Hematopoietic multipotent progenitor cell treated with erythropoietin and hydrocortisone succinate and interleukin-3 and kit ligand, for 15 days (in vitro differentiated cells): ENCODE results near the gene RBM18.

Experiments used
- DNase-seq: peaks from one replicate; pipeline ENCODE4 v3.0.0-alpha.2; 2015; ENCODE audit warnings: low spot score

The RBM18 gene

DNA sequence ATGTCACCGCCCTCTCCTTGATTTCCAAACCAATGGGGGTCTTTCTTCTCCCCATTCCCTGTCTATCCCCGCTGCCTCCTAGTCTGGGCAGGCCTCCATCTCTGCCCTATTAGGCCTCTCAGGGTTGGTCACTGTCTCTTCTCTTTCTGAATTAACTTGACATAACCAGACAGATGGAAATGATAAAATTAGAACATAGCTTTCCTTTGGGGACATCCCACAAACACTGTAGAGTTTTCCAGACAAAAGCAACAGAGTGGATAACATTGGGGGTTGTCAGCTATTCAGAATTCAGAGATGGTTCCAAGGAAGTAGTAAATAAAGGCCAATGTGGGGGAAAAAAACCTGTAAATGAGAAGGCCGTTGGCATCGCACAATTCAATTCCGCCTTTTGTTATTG is 60.6 kb downstream of the RBM18 start:
- DNase-seq: no peak

DNA sequence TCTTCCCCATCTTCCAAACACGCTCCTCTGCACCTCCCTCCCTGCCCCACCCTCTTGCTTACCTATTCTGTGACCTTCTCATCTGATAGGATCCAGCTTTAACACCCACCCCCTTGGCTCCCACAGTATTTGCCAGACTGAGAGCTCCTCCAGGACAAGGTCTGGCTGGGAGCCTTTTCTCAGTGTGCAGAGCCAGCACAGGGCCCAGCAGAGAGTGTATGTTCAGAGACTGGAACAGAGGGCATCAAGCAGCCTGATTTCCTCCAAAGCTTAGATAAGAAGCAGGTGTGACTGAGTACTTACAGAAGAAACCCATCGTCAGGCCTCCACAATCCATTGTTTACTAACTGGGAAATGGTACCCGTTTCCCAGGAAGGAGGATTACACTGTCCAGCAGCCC is 62.5 kb downstream of the RBM18 start:
- no peak for DNase-seq

DNA sequence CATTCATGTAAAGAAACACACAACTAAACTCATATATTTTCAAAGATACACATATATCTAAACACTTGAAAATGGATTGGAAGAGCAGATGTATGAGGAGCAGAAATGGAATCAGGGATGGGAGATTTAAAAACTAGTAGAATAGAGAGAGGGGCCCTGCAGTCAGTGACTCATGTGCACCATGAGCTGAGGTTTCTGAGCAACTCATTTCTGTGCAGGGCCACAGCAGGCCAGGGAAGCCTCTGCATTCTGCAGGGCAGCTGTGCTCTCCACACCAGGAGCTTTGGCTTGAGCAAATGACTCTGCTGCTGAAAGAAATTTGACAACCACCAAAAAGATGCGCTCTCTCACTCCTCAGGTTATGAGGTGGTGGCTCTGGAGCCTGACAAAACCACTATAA is 63.0 kb downstream of the RBM18 start:
- DNase-seq: no peak

DNA sequence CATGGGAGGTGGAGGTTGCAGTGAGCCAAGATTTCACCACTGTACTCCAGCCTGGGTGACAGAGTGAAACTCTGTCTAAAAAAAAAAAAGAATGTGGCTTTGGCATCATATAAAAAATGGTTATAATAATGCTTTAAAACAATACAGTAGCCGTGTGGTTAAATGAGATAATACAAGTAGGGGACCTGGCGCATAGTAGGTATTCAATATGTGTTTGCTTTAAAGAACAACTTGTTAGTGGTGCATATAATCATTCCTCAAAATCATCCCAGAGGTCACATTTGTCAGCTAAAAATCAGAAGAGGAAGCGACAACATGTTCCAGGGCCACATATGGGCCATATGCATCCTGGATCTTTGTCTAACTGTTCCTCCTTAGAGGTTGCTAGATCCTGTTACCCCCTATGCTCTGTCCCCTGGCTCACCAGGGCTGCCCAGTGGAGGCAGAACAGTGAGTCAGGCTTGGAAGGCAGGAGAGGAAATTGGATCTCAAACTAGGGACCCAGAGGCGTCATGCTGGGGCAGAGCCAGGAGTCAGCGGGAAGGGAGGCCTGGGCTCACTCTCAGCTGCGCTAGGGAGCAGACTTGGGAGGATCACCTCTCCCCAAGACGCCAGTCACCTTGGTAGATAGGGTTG is 63.6 kb downstream of the RBM18 start:
- no peak for DNase-seq

DNA sequence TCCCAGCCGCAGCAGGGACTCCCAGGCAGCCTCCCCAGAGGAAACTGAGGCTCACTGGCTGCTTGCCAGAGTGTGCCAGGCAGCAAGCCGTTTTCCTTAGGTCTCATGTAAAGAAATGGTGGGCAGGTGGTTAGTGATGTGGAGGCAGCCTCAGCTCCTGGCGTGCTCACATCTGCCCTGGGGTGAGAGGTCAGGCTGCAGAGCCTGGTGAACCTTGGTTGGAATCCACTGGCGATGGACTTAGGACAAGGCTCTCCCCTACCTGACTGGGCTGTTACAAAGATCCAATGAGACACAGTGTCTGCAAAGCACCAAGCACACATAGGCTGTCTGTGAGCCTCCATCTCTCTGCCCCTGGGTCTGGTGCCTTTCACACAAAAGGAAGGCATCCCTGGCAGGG is 66.8 kb downstream of the RBM18 start:
- DNase-seq: no peak

DNA sequence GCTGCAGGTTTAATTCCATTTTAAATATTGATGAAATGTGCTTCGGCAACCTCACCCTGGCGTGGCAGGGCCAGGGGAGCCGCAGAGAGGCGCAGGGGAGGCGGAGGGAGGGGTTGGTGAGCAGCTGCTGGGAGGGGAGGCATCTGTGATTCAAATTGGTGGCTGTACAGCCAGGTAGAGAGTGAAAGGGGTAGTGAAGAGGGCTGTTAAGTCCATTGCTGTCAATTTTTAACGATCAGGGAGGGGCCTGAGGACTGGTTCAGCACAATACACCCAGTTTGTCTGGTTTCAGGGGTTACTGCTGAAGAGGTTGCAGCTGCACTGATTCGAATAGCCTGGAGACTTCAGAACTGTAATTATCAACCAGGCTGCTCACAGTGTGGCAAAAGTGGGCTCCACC is 67.2 kb downstream of the RBM18 start:
- DNase-seq: no peak

DNA sequence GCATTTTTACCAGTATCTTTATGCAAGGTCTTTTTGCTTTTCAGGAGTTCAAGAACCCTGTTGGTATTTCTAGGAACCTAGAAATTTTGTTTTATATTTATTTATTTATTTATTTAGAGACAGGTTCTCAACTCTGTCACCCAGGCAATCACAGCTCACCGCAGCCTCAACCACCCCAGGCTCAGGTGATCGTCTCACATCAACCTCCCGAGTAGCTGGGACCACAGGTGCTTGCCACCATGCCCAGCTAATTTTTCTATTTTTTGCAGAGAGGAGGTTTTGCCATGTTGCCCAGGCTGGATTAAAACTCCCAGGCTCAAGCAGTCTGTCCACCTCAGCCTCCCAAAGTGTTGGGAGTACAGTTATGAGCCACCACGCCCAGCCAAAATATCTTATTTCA is 68.8 kb downstream of the RBM18 start:
- no peak for DNase-seq

DNA sequence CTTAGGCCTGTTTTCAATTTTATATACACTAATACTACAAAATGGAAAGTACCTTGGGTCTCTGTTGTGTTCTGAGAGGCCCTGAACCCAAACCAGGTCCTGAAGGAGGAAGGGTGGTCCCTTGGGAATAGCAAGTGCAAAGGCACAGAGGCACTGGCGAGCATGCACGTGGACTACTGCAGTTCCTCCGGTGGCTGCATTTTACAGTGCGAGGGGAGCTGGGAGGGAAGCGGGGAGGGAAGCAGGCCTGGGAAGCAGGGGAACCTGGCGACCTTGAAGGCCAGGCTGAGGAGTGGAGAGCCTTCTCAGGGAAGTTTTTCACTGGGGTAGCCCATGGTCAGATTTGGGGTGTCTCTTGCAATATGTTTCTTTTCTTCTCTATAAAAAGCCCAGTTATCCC is 71.0 kb downstream of the RBM18 start:
- DNase-seq: no peak

DNA sequence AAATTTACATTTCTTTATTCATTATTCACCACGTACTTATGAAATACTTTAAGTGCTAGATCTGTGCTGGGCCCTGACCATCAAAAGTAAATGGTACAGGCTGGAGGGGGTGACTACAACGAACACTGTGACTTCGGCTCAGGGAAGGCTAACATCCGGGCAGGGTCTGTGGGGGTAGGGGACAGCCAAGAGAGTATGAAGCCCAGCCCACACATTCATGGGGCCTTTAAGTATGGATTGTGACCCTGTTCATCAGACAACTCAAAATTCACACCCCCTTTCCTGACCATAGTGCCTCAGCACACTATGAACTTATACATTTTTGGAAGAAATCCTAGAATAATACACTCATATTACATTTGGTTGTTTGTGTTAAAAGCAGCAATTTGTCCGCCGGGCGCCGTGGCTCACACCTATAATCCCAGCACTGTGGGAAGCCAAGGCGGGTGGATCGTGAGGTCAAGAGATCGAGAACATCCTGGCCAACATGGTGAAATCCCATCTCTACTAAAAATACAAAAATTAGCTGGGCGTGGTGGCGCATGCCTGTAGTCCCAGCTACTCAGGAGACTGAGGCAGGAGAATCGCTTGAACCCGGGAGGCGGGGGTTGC is 71.6 kb downstream of the RBM18 start:
- DNase-seq: no peak

DNA sequence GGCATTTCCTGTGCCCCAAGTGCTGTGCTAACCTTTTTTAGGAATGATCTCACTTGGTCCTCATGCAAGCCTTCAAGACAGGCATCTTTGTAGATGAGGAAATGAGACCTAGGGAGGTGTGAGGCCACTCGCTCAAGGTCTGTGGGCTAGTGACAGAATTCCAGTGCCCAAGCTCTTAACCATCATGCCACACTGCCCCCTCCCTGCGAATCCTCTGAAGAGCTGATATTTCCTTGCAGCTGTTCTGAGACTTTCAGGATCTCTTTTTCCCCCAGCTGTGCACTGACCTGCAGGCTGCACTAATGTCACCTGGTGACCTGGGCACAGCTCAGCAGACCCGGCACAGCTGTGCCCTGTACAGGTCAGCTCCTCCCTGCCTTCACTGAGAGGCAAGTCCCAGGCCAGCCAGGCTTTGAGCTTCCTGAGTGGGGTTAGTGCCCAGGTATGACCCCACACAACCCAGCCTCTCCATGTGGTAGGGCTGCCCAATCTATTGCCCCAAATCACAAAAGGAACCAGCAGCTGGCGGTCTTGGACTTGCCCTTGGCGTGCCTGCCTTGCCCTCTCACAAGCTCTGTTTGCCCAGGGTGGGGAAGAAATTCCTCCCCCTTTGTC is 72.3 kb downstream of the RBM18 start:
- peak; percentile 32 for DNase-seq

DNA sequence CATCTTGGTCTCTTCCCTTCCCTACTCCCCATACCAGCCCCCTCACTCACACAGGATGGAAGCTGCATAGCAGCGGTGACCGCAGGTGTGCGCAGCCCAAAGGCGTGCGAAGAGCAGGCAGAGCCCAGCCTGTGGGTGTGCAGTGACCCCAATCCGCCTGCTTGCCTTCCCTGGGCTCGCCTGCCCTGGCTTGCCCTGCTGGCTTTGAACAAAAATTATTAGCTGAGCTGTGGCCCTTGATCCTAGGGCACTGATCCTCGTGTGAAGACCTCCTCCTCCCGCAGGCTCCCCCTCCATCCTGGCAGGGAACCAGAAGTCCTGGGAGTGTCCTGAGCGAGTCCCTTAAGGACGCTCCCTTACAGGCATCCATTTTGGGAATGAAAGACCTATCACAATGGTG is 73.1 kb downstream of the RBM18 start:
- no peak for DNase-seq

DNA sequence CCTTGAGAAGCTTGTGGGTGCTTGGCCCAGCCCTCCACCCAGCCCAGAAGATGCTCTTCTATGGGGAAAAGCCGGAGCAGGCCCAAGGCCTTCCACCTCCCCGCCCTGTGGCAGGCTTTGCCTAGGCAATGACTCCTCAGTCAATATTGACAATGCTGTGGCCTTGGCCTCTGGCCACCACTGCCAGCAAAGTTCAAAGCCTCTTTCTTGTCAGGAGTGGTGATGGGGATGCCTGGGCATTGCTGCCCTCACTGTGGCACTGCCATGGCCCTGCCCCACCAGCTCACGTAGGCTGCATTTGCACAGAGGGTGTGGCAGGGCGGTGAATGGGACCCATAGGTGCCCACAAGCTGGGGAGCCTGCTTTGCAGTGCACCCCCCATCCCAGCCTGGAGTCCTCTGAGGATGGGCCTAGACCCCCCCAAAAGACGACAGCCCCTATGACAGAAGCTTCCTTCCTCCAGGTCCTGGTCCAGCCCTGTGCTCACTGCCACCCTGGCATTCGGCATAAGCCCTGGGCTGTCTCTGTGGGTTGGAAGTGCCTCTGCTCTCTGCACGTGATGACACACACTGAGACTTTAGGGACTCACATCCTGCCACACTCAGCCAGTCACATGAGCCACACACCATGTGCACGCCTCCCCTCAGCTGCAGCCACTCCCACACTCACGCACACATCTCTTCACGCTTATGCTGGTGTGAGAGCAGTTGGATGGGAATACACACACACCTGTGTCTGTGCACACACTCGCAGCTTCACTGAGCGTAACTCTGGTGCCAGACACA is 73.9 kb downstream of the RBM18 start:
- DNase-seq: no peak

DNA sequence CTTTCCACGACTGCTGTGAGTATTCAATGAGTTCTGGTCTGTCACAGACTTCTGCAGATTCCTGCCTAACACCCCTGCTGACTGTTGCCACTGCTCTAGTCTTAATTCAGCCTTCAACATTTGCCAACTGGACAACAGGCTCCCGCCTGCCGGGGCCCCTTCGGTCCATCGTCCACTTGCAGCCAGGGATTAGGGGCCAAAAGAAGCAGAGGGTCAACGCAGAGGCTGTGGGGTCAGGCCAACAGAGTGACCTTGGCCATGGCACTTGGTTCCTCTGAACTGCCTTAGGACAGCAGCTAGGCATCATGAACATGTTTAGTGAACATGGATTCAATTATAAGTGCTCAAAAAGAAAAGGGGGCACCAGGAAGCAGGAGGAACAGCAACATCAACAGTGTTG is 76.3 kb downstream of the RBM18 start:
- no peak for DNase-seq
